ENCODE measurements around the gene EIF2S3B.

DNA sequence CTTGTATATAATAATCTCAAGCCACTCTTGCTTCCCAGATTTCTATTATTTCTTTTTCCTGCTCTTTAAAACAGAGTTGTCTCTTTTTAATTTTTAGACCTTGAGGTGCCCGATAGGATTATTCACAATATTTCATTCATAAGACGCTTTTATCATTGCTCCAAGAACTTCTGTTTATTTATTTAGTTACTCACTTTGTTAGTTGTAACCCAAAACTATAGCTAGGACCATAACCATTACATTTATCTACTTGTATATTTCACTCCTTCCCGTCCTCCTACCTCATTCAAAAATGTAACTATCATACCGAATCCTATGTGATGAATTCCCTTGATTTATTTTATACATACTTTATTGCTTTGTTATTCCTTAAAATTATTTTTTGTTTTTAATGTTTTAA, 7.1 kb downstream of the EIF2S3B start:
- TF ChIP-seq EP300 (IDR thresholded peaks at IDR 0.05; ENCODE audit: borderline replicate concordance in 1 of 2, low read depth in 1 of 2, low read length in 1 of 2): no peak
- TF ChIP-seq, protein P1, sequence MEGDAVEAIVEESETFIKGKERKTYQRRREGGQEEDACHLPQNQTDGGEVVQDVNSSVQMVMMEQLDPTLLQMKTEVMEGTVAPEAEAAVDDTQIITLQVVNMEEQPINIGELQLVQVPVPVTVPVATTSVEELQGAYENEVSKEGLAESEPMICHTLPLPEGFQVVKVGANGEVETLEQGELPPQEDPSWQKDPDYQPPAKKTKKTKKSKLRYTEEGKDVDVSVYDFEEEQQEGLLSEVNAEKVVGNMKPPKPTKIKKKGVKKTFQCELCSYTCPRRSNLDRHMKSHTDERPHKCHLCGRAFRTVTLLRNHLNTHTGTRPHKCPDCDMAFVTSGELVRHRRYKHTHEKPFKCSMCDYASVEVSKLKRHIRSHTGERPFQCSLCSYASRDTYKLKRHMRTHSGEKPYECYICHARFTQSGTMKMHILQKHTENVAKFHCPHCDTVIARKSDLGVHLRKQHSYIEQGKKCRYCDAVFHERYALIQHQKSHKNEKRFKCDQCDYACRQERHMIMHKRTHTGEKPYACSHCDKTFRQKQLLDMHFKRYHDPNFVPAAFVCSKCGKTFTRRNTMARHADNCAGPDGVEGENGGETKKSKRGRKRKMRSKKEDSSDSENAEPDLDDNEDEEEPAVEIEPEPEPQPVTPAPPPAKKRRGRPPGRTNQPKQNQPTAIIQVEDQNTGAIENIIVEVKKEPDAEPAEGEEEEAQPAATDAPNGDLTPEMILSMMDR (IDR thresholded peaks at IDR 0.05): no peak
- TF ChIP-seq, protein P2, sequence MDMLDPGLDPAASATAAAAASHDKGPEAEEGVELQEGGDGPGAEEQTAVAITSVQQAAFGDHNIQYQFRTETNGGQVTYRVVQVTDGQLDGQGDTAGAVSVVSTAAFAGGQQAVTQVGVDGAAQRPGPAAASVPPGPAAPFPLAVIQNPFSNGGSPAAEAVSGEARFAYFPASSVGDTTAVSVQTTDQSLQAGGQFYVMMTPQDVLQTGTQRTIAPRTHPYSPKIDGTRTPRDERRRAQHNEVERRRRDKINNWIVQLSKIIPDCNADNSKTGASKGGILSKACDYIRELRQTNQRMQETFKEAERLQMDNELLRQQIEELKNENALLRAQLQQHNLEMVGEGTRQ (IDR thresholded peaks at IDR 0.05; ENCODE audit: borderline replicate concordance, low read depth, low read length): no peak
- TF ChIP-seq NFIC (IDR thresholded peaks at IDR 0.05; ENCODE audit: borderline replicate concordance): no peak
- TF ChIP-seq RCOR1 (IDR thresholded peaks at IDR 0.05; ENCODE audit: low read length): no peak
- no peak for TF ChIP-seq POLR2AphosphoS5 (IDR thresholded peaks at IDR 0.05; ENCODE audit: low read depth, low read length)
- TF ChIP-seq EZH2phosphoT487 (IDR thresholded peaks at IDR 0.05; ENCODE audit: borderline replicate concordance, low read depth): no peak
- TF ChIP-seq FOXJ3 (CRISPR knock-in tag; IDR thresholded peaks at IDR 0.05): no peak

All from SK-N-SH (cell line).